T1000 (cell line): Measurements from ENCODE around the gene LPCAT2.

Experiments
- DNase-seq: peaks from one replicate; lab custom pipeline; 2025; ENCODE audit warnings: mixed read lengths; lab: John Stamatoyannopoulos, UW

Gene LPCAT2

GRCh38 chr16:55508941-55509931, at the start of gene LPCAT2:
Gene LPCAT2, plus strand, starts transcription at chr16:55509072. Its CDS starts 110 bp downstream, at chr16:55509182.
- peak; percentile 70 for DNase-seq

- no peak for DNase-seq
Measured at GRCh38 chr16:55462241-55462640, 46.6 kb upstream of the LPCAT2 start.

GRCh38 chr16:55464375-55464774, 44.5 kb upstream of the LPCAT2 start:
- no peak for DNase-seq

GRCh38 chr16:55465077-55465896, 43.6 kb upstream of the LPCAT2 start:
- peak; percentile 71 for DNase-seq

GRCh38 chr16:55466209-55466608, 42.7 kb upstream of the LPCAT2 start:
- no peak for DNase-seq

- DNase-seq = no peak
Measured at GRCh38 chr16:55467898-55468297, 41.0 kb upstream of the LPCAT2 start.

GRCh38 chr16:55468352-55468990, 40.4 kb upstream of the LPCAT2 start:
- DNase-seq = no peak

- no peak for DNase-seq
Measured at GRCh38 chr16:55469821-55470532, 38.9 kb upstream of the LPCAT2 start.

GRCh38 chr16:55470533-55471371, 38.1 kb upstream of the LPCAT2 start:
- DNase-seq = peak; percentile 48

- no peak for DNase-seq
Measured at GRCh38 chr16:55471448-55472097, 37.3 kb upstream of the LPCAT2 start.

GRCh38 chr16:55473587-55473986, 35.3 kb upstream of the LPCAT2 start:
- DNase-seq = no peak

- DNase-seq = no peak
Measured at GRCh38 chr16:55474821-55475220, 34.1 kb upstream of the LPCAT2 start.

GRCh38 chr16:55475919-55476318, 33.0 kb upstream of the LPCAT2 start:
- no peak for DNase-seq

- DNase-seq = no peak
Measured at GRCh38 chr16:55476625-55477533, 32.0 kb upstream of the LPCAT2 start.

GRCh38 chr16:55477736-55478135, 31.1 kb upstream of the LPCAT2 start:
- DNase-seq = no peak

GRCh38 chr16:55478827-55479429, 29.9 kb upstream of the LPCAT2 start, which contains the start of gene MMP2:
Gene MMP2, plus strand, starts transcription at chr16:55479198. Its CDS starts 282 bp downstream, at chr16:55479480.
- no peak for DNase-seq

GRCh38 chr16:55479430-55480140, 29.3 kb upstream of the LPCAT2 start:
- DNase-seq = no peak

GRCh38 chr16:55480228-55480655, 28.6 kb upstream of the LPCAT2 start:
- DNase-seq = peak; percentile 32
